ENCODE results near the gene GAS6.

Gene GAS6

DNA sequence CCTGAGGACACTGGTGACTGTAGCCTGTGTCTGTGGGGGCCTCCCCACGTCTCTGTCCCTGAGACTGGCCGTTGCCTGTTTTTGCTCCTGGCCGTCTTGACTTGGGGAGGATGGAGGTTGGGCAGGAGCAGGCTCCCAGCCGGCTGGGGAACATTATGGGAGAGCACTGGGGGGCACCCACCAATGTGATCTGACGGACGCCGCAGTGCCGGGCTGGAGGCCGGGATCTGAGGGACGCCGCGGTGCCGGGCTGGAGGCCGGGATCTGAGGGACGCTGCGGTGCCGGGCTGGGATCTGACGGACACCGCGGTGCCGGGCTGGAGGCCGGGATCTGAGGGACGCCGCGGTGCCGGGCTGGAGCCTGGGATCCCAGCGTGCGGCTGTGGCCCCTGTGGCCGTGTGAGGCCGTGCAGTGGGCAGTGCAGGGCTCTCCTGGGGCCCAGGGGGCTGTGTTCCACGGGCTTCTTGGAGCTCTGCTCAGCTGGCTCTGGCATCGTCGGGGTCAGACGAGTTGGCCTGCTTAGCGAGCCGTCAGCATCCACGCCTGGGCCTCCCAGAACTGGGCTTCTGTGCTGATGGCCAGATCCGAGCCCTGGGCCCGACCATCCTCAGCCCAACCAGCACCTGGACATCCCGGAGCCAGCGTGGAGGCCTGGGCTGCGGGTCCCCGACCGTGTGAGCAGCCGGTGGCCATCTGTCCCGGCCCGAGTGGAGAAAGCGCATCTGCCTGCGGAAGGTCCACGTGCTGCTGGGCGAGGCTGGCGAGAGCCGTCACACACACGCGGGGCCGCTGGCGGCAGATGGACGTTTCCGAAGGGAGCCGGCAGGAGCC is 45.8 kb downstream of the GAS6 start:
- no peak for DNase-seq

DNA sequence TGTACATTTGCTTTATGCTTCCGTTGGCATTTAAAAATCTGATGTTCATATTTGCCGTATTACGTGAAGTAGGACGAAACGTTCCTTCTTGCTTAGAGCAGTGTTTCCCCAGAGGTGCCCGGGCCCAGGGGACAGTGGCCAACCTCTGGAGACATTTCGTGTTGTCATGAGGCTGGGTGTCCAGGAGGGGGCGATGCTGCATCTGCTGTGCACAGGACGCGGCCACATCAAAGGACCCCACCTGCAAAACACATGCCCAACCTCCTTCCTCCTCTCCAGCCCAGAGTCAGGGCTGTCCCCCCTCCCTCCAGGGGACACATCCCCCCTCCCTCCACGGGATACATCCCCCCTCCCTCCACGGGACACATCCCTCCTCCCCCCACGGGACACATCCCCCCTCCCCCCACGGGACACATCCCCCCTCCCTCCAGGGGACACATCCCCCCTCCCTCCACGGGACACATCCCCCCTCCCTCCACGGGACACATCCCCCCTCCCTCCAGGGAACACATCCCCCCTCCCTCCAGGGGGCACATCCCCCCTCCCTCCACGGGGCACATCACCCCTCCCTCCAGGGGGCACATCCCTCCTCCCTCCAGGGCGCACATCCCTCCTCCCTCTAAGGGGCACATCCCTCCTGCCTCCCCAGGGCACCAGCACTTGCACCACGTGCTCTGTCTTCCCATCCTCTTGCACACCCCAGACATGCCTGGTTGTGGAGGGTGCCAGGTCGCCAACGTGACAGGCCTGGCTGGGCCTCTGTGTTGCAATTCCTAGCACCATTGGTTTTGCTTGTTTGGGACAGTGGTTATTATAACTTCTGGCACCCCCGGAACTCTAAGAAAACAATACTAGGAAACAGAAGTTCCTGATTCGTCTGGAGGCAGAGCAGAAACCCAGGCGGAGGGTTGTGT is 46.7 kb downstream of the GAS6 start:
- peak; percentile 92 for DNase-seq

DNA sequence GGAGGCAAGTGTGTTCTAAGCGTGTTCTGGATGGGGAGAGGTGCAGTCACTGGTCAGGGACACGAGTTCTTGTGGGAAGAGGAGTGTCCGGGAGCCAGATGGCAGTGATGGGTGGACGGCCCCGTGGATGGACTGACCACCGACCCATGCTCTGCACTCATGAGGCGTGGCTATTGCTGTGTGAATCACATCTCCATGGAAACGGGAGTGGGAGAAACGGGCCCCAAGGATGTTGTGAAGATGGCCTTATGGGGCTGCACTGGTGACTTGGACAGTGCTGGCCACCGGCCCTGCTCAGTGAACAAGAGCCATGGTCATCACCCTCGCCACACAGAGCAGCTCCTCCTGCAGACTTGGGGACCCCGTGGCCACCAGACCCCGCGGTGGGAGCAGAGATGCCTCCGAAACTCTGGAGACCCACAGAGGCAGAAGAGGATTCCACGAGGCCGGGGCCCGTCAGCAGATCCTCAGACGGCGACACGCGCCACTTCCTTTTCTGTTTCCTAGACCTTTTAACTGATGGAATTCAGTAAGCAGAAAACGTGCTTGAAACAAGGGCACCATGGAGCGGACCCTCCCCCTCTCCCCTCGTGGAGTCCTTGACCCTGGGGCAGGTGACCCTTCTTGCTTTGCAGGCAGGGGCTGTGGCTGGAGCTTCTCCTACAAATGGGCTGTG is 47.5 kb downstream of the GAS6 start:
- DNase-seq, result no peak

DNA sequence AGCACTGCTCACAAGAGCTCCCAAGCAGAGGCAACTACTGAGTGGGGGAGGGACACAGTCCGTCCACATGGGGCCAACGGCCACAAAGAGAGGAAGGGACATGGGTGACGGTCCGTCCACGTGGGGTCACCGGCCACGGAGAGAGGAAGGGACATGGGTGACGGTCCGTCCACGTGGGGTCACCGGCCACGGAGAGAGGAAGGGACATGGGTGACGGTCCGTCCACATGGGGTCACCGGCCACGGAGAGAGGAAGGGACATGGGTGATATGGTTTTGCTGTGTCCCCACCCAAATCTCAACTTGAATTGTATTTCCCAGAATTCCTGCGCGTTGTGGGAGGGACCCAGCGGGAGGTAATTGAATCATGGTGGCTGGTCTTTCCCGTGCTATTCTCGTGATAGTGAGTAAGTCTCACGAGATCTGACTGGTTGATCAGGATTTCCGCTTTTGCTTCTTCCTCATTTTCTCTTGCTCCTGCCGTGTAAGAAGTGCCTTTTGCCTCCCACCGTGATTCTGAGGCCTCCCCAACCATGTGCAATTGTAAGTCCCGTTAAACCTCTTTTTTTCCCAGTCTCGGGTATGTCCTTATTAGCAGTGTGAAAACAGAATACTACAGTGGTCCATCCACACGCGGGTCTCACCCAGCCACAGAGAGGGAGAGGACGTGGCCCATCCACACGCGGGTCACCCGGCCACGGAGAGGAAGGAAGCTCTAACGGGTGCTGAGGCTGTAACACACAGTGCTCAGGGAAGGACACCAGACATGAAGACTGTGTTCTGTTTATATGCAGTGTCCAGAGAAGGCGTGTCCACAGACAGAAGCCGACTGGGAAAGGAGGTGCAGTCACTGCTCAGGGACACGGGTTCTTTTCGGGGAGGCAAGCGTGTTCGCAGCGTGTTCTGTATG is 48.5 kb downstream of the GAS6 start:
- peak; percentile 74 for DNase-seq

DNA sequence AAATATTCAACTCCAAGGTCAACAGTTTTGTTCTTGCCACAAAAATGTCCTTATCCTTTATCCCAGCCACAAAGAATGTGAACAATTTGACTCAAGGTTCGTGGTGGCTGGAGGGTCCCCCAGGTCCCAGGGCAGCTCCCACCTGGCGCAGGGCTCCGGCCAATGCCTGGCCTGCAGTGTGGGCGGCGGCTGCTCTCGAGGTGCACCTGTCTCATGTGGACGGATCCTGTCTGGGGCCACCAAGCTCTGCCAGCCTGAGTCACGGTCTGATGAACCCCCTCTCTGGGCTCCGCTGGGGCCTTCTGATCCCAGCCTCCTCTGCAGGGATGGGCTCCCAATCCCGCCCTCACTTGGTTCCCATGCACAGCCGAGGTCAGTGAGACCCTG is 49.4 kb downstream of the GAS6 start:
- no peak for DNase-seq

DNA sequence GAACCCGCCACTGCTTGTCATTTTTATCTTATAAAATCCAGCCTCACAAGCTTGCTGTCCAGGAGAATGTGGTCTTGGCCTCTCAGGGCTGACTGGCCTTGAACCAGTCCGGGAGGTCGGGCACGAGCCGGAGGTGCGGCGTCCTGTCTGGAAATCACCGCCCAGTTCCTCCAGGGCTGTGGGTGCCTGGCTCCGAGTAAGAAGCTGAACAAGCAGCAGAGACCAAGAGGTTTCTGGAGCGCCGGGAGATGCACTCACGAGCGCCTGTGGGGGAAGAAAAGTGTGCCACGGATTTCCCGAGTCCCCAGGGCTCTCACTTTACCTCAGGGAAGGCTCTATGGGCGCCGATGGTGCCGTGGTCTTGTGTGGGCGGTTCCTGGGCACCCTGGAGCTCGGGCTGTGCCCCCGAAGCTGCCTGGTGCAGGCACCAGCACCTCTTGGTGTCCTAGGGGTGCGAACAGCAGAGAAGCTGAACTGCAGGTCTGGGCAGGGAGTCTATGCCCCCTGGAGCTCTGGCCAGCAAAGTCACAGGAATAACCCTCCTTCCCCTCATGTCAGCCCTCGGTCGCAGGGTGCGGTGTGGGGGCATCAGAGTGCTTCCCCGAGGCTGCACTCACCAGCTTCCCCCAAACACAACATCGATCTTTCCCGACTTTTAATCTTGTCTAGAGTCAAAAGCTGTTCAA is 50.0 kb downstream of the GAS6 start:
- no peak for DNase-seq

DNA sequence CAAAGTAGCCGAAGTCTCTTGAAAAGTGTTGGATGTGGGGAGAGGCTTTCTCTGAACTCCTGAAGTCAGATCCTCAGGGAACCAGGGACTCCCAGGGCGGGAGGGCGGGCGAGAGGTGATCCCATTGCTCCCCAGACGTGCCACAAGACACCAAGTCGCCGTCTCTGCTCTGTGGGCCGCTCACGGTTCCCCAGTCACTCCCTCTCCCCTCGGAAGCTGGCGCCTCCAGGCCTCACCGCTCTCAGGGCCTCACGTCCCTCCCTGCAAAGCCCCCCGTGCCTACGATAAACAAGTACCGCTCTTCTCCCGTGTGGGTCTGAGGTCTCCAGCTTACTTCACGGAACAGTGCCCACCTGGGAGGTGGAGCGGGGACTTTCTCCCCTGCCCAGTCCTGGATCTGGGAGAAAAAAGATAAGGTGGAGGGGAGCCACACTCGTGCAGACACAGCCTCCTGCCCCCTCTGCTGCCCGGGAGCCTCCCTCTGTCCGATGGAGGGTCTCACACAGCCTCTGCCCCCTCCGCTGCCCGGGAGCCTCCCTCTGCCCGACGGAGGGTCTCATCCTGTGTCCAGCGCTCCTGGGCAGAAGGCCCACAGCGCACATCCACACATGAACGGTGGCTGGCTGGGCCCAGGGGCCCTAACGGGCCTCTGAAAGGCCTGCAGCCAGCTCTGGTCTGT is 50.7 kb downstream of the GAS6 start:
- no peak for DNase-seq

DNA sequence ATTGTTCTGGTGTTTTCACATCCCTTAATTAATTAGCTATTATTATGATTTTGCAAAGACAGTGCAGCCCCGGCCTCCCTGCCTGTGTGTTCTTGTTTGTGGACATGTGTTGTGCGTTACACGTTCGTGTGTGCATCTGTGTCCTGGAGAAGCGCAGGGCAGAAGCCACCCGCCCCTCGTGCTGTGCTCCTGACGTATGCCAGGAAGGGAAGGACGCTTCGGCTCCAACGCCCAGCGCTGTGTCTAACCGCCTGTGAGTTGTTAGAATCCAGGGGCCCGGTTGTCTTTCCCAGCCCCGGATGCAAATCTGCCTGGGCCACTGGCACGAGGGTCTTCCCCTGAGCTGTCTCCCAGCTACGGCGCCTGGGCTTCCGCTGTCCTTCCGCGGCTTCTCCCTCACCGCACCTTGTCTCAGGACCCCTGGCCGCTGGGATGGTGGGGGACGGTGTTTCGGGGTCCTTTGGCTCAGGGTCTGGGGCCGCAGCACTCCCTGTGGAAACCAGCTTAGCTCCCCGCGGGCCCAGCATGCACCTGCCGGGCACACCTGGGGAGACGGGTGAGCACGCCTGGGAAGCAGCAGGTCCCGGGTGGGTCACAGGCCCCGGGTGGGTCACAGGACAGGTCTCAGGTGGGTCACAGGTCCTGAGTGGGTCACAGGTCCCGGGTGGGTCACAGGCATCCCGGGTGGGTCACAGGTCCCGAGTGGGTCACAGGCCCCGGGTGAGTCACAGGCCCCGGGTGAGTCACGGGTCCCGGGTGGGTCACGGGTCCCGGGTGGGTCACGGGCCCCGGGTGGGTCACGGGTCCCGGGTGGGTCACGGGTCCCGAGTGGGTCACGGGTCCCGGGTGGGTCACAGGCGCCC is 51.5 kb downstream of the GAS6 start:
- DNase-seq, result no peak

DNA sequence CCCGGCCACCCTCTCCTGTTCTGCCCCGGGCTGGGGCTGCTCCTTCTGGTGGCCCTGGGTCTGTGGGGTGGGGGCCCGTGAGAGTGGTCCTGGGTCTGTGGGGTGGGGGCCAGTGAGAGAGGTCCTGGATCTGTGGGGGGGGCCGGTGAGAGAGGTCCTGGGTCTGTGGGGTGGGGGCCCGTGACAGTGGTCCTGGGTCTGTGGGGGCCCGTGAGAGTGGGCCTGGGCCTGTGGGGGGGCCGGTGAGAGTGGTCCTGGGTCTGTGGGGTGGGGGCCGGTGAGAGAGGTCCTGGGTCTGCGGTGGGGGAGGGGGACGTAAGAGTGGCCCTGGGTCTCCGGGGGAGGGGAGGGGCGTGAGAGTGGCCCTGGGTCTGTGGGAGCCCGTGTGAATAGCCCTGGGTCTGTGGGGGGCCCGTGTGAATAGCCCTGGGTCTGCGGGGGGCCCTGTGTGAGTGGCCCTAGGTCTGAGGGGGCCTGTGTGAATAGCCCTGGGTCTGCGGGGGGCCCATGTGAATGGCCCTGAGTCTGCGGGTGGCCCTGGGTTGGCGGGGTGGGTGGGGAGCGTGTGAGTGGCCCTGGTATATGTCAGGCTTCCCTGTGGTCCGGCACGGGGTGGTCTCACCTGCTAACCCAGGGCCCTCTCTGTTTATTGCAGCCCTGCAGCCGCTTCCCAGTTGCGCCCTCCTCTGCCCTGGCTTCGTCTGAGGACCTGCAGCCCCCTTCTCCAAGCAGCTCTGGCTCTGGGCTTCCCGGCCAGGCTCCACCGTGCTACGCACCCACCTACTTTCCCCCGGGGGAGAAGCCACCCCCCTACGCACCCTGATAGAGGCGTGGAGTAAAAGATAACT is 52.6 kb downstream of the GAS6 start:
- DNase-seq, result no peak

DNA sequence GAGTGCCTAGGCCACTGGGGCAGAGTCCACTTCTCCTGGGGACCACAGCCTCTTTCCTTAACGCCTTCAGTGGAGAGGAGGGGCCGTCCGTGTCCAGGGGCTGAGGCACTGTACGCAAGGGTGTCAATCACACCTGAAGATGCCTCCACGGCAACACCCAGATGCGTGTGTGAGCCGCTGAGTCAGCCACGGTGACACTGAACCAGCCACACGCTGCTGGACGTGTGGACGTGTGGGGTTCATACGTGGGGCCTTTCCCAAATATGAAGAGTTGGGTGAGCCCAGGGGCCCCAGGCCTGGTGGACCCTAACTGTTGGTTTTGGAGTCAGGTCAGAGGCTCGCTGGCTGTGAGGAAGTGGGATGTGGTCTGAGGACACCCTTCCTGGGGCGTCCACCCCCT is 53.2 kb downstream of the GAS6 start:
- no peak for DNase-seq

DNA sequence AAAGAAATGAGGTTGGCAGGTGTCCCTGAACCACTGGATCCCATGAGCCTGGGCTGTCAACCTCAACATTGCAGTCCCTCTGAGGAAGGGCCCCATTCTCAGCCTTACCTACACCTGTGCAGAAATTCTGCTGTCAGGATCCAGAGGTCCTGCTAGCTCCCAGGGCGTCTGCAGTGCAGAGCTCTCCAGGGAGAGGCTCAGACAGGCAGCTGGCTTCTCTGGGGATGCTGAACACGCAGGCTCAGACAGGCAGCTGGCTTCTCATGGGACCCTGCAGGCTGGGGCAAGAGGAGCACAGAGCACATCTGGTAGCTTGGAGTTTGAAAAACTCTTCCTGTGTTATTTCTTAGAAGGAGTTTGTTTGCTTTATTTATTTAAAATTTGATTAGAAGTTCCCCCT is 53.9 kb downstream of the GAS6 start:
- no peak for DNase-seq

DNA sequence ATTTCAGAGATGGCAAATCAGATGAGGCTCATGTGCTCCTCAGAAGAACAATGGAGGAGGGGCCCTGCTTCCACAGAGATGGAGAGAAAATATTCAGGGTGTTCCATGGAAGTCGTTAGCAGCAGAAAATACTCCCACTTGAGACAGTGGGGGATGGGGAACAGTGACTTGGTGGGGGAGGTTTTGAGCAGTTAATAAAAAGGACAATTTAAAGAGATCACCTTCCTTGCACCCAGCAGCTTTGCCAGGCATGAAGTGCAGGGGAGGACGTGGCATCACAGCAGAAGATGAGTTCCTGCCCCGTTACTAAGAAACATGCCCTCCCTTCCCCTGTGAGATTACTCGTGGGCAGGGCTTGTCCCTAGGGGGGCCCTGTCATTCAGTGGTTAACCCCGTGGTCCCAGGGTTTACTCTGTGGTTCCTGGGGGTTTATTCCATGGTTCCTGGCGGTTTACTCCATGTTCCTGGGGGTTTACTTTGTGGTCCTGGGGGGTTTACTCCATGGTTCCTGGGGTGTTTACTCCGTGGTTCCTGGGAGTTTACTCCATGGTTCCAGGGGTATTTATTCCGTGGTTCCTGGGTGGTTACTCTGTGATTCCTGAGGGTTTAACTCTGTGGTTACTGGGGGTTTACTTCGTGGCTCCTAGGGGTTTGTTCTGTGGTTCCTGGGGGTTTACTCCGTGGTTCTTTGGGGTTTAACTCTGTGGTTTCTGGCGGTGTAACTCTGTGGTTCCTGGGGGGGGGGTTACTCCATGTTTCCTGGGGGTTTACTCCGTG is 55.6 kb downstream of the GAS6 start:
- DNase-seq, result no peak

DNA sequence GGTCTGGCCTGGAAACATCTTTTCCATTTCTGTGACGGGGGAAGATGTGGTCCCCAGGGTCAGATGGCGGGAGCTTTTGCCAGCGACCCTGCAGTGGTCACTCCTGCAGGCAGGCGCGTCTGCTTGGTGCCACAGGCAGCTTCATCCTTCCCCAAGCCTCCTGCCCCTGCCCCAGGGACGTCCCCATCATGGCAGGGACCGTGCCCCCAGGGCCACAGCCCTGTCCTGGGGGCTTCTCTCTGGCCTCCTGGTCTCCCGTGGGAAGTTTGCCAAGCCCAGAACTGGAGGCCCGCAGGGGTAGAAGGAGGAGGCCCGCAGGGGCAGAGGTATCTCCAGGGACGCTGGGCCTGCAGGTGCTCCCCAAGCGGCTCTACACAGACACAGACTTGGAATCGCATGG is 57.4 kb downstream of the GAS6 start:
- no peak for DNase-seq

DNA sequence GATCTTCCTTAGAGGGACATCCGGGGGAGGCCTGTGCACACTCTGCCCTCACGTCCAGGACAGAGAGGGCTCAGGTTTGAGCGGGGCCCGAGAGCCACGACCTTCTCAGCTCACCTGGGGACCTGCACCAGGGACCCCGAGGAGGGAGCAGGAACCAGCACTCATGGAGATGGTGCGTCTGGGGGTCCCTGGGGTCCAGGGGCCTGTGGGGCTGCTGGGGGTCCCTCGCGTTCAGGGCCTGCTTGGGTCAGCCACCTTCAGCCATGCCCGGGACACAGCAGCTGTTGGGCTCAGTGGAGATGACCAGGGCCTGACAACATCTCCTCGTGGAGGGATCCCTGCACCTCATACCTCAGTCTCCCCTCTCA is 57.8 kb downstream of the GAS6 start:
- no peak for DNase-seq

DNA sequence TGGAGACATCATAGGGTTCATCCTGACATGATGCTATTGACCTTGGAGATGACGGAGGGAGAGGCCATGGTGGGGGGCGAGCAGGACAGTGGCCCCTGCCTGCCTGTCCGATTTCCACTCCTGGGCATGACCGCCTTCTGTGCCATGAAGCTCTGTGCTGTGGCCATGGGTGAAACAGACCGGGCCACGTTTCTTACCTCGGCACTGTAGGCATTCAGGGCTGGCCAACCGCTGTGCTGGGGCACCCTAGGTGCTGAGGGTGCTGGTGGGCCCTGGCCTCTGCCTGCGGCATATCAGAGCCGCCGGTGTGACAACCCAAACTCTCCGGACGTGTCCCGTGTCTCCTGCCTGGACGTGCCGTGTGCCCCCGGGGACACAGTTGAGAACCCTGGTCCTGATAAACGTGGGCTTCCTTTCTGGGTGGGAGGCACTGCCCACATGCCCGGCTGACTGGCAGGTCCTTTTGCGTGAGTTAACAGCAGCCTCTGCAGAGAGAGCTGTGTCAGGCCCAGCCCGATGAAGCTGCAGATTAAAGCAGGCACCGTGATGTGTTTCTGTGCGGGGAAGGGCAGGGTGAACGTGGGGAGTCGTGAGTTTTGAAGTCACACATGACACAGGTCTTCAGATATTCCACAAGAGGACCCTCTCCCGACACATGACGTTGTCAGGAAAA is 58.3 kb downstream of the GAS6 start:
- DNase-seq, result no peak

DNA sequence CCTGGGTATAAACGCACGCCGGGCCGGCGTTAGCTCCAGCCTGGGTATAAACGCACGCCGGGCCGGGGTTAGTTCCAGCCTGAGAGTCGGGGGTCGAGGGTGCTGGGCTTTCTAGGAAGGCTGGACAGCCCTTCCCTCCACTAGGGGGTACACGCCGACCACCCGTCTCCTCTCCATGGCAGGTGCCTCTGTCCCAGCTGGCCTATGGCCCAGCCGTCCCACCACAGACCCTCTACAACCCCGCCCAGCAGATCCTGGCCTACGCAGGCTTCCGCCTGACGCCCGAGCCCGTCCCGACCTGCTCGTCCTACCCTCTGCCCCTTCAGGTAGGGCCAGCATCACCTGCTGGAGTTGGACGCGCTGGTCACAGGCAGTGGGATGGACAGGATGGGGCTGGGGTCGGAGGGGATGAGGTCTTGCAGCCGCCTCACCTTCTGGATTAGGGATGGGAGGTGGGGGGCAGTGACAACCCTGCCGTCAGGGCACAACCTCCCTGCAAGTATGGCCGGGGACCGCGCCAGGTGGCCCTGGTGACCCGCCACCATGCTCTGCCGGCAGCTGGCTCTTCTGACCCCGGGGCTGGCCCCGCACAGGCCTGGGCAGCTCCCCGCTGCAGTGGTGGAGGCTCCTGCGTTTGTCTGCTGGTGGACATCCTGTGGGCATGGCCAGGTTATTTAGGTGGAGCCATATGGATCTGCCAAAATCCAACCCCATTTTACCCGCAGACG is 59.0 kb downstream of the GAS6 start:
- DNase-seq, result no peak

DNA sequence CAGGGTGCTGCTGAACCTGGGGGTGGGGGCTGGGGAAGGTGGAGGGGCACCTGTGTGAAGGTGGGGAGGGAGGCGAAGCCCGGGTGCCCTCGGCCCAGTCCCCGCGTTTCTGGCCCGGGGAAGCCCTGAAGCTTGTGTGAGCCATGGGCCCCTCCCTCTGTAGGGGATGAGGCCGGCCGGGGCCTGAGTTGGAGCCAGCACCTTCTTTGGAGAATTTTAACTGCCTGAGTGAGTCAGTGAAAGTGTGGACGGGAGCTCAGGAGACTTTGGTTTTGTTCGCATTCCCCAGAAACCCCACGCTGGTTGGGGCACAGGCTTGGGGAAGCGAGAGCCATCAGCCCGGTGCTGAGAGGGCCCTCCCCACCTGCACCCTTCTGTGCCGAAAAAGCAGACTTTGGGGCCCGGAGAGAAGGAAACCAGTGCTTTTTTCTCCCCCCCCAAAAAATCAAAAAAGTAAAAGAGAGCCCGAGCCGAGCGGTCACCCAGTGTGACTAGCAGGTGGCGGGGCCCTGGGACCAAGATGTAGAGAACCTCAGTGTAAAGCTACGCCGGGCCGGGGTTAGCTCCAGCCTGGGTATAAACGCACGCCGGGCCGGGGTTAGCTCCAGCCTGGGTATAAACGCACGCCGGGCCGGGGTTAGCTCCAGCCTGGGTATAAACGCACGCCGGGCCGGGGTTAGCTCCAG is 59.7 kb downstream of the GAS6 start:
- DNase-seq, result no peak
